SK-N-SH (cell line): ENCODE data around the gene RADIL. TPM values are rescaled to one million over a fixed set of nuclear protein-coding genes. Genes with fewer than 3 reads are reported as not detected.

ENCODE experiments used
- CTCF ChIA-PET: fragments of 300-600, 350-600 bp; formaldehyde crosslinking; extraction: SDS; loops from one replicate; lab custom pipeline; 2021; lab: Yijun Ruan, JAX
- POLR2A ChIA-PET: fragments of 350-600 bp; sonication (Branson Sonifier 250); formaldehyde crosslinking; extraction: SDS; loops from one replicate; lab custom pipeline; 2020; ENCODE audit warnings: antibody characterized with exemption, inconsistent platforms; lab: Yijun Ruan, JAX
- DNase-seq: peaks from one replicate; pipeline ENCODE4 v3.0.0; 2012
- H2AFZ ChIP-seq: fragments of 200-600 bp; sonication (generic); 2 replicates; pipeline ENCODE4 v1.8.1; 2016; ENCODE audit warnings: antibody characterized with exemption, mild to moderate bottlenecking, low read depth
- H3F3A ChIP-seq: fragments of 200-600 bp; sonication (generic); replicated peaks from 2 replicates; pipeline ENCODE3; 2016; ENCODE audit warnings: antibody characterized with exemption, mild to moderate bottlenecking; ENCODE audit not compliant: insufficient read depth
- H3K27ac ChIP-seq, 2 experiments: fragments of 200-500 bp in 1 of 2; fragments of 200-600 bp in 1 of 2; sonication (Bioruptor generic) in 1 of 2; sonication (generic), shearing (Covaris generic) in 1 of 2; 2 replicates each; pipeline versions ENCODE4 v1.5.1 to v1.6.1; 2014 to 2016; ENCODE audit warnings: low read depth in 2 of 2, inconsistent platforms in 1 of 2, low read length in 1 of 2, mild to moderate bottlenecking in 1 of 2, mixed read lengths in 1 of 2
- H3K27me3 ChIP-seq: fragments of 200-600 bp; sonication (generic), shearing (Covaris generic); 2 replicates; pipeline ENCODE4 v1.6.1; 2016; ENCODE audit warnings: mixed run types; ENCODE audit not compliant: insufficient read depth
- H3K36me3 ChIP-seq, 2 experiments: fragments of 200-500 bp in 1 of 2; fragments of 200-600 bp in 1 of 2; sonication (Bioruptor generic) in 1 of 2; sonication (generic) in 1 of 2; replicated peaks in 1 of 2; 2 replicates each; pipeline versions ENCODE3 to v1.5.1; 2014 to 2016; ENCODE audit warnings: low read length in 1 of 2, mild to moderate bottlenecking in 1 of 2; ENCODE audit not compliant: insufficient read depth in 2 of 2, control insufficient read depth in 1 of 2
- H3K4me1 ChIP-seq, 2 experiments: fragments of 200-500 bp in 1 of 2; fragments of 200-600 bp in 1 of 2; sonication (Bioruptor generic) in 1 of 2; sonication (generic), shearing (Covaris generic) in 1 of 2; 2 replicates each; pipeline versions ENCODE4 v1.5.1 to v1.6.1; 2014 to 2016; ENCODE audit warnings: low read depth in 1 of 2, low read length in 1 of 2, mixed run types in 1 of 2; ENCODE audit not compliant: insufficient read depth in 2 of 2, control insufficient read depth in 1 of 2
- H3K4me2 ChIP-seq: fragments of 200-600 bp; sonication (generic), shearing (Covaris generic); 2 replicates; pipeline ENCODE4 v1.6.1; 2017; ENCODE audit warnings: mixed run types
- H3K4me3 ChIP-seq, 2 experiments: fragments of 200-500 bp in 1 of 2; fragments of 200-600 bp in 1 of 2; sonication (Bioruptor generic) in 1 of 2; sonication (generic), shearing (Covaris generic) in 1 of 2; 2 replicates each; pipeline versions ENCODE4 v1.5.1 to v1.8.1; 2014 to 2016; ENCODE audit warnings: low read depth in 2 of 2, inconsistent platforms in 1 of 2, low read length in 1 of 2, mild to moderate bottlenecking in 1 of 2, mixed read lengths in 1 of 2, moderate library complexity in 1 of 2
- H3K79me2 ChIP-seq: fragments of 200-600 bp; sonication (generic); 2 replicates; pipeline ENCODE4 v1.8.1; 2017; ENCODE audit warnings: mild to moderate bottlenecking; ENCODE audit not compliant: insufficient read depth
- H3K9ac ChIP-seq: fragments of 200-600 bp; sonication (generic); 2 replicates; pipeline ENCODE4 v1.6.1; 2017; ENCODE audit warnings: mixed run types
- H3K9me2 ChIP-seq: fragments of 200-600 bp; sonication (generic); 2 replicates; pipeline ENCODE4 v1.6.1; 2017; ENCODE audit warnings: mixed run types
- H3K9me3 ChIP-seq: fragments of 200-600 bp; sonication (generic); 2 replicates; pipeline ENCODE4 v1.6.1; 2017; ENCODE audit warnings: mixed run types, mild to moderate bottlenecking, moderate library complexity
- H4K20me1 ChIP-seq: fragments of 200-600 bp; sonication (generic); 2 replicates; pipeline ENCODE4 v1.6.1; 2017; ENCODE audit warnings: mild to moderate bottlenecking, mixed run types; ENCODE audit not compliant: insufficient read depth
- CHD2 ChIP-seq: fragments of 150-350 bp; IDR thresholded peaks from 2 replicates; pipeline ENCODE4 v1.6.1; 2018; ENCODE audit warnings: low read length; ENCODE audit not compliant: partially characterized antibody
- FOXJ3 ChIP-seq: sonication (generic); formaldehyde crosslinking; IDR thresholded peaks from 2 replicates; pipeline ENCODE4 v1.5.1; 2020; ENCODE audit warnings: mild to moderate bottlenecking, missing genetic modification reagents
- GABPA ChIP-seq: IDR thresholded peaks from 2 replicates; pipeline ENCODE4 v1.4.0; 2012; ENCODE audit warnings: low read depth, mild to moderate bottlenecking
- IRF3 ChIP-seq: fragments of 150-350 bp; IDR thresholded peaks from 2 replicates; pipeline ENCODE4 v1.6.1; 2016; ENCODE audit warnings: mild to moderate bottlenecking, low read depth, low read length
- MEF2A ChIP-seq: IDR thresholded peaks from 2 replicates; pipeline ENCODE4 v1.4.0; 2012; ENCODE audit warnings: low read depth, borderline replicate concordance
- RXRA ChIP-seq: IDR thresholded peaks from 2 replicates; pipeline ENCODE4 v1.4.0; 2012; ENCODE audit warnings: low read depth, mild to moderate bottlenecking, borderline replicate concordance
- SMC3 ChIP-seq: IDR thresholded peaks from 2 replicates; pipeline ENCODE4 v1.6.1; 2012; ENCODE audit warnings: low read depth, low read length, improper control_type of control experiment
- ZBTB33 ChIP-seq: IDR thresholded peaks from 2 replicates; pipeline ENCODE4 v1.4.0; 2012; ENCODE audit warnings: low read depth, borderline replicate concordance
- WGBS: methylation state at CpG from one replicate; pipeline ENCODE4 v1.1.6; 2017; ENCODE audit warnings: low lambda C conversion rate; 5-methylcytosine and 5-hydroxymethylcytosine counted together
- polyA plus RNA-seq, 3 experiments: library from polyadenylated mRNA; depleted of rRNA; stranded (reverse); fragments of >200 nt; gene quantifications; 2 replicates each; pipeline ENCODE4 v1.2.3, GENCODE V29; 2012
- TF ChIP-seq, protein P1 (sequence below): IDR thresholded peaks from 2 replicates; pipeline ENCODE4; 2012
- TF ChIP-seq, protein P2 (sequence below): IDR thresholded peaks from 2 replicates; pipeline ENCODE4 v1.4.0; 2012; ENCODE audit warnings: low read depth, borderline replicate concordance
- TF ChIP-seq, protein P3 (sequence below): IDR thresholded peaks from 2 replicates; pipeline ENCODE4 v1.6.1; 2012; ENCODE audit warnings: mild to moderate bottlenecking, low read depth, low read length, moderate library complexity
- TF ChIP-seq, protein P4 (sequence below): fragments of 150-350 bp; IDR thresholded peaks from 2 replicates; pipeline ENCODE4 v1.6.1; 2017; ENCODE audit warnings: antibody characterized with exemption, low read length, low read depth, borderline replicate concordance

RADIL gene
- polyA plus RNA-seq, 1 of the 3 experiments (the other 2 are of a cell fraction): 4.3 TPM

DNA sequence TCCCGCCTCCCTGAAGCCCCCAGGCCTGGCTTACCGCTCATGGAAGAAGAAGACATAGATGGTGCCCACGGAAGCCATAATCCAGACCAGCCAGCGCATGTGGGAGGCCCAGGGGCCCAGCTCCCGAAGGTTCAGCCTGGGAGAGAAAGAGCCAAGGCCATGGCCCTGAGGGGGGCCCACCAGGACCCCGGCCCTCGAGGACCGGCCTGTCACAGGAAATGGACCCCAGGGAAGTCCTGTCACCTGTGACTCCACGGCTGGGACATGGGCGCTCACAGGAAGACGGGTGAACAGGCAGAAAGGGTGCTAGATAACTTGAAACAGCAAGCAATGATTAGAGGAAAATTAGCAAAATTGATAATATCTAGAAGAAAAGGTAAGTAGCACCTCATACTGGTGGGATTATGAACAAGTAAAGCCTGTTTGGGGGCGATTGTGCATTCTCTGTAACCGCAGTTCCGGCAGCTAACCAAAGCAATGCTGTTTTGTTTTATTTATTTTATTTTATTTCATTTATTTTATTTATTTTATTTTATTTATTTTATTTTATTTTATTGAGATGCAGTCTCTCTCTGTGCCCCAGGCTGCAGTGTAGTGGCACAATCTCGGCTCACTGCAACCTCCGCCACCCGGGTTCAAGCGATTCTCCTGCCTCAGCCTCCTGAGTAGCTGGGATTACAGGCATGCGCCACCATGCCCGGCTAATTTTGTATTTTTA, 27.8 kb upstream of the RADIL start:
- no peaks in the 10 kb centered on the region for H3F3A ChIP-seq
- no peak for DNase-seq
- H4K20me1 ChIP-seq: no peaks in the 10 kb centered on the region
- no peaks in the 10 kb centered on the region for H3K9me2 ChIP-seq
- no peak overlapping the region for H2AFZ ChIP-seq
- H3K4me3 ChIP-seq: no peak overlapping the region
- H3K4me2 ChIP-seq: no peak overlapping the region
- TF ChIP-seq CHD2 (no peak), IRF3 (no peak), GABPA (no peak), SMC3 (no peak)
- TF ChIP-seq, protein P1, sequence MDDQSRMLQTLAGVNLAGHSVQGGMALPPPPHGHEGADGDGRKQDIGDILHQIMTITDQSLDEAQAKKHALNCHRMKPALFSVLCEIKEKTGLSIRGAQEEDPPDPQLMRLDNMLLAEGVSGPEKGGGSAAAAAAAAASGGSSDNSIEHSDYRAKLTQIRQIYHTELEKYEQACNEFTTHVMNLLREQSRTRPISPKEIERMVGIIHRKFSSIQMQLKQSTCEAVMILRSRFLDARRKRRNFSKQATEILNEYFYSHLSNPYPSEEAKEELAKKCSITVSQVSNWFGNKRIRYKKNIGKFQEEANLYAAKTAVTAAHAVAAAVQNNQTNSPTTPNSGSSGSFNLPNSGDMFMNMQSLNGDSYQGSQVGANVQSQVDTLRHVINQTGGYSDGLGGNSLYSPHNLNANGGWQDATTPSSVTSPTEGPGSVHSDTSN: no peak
- TF ChIP-seq, protein P2, sequence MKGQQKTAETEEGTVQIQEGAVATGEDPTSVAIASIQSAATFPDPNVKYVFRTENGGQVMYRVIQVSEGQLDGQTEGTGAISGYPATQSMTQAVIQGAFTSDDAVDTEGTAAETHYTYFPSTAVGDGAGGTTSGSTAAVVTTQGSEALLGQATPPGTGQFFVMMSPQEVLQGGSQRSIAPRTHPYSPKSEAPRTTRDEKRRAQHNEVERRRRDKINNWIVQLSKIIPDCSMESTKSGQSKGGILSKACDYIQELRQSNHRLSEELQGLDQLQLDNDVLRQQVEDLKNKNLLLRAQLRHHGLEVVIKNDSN: no peak
- H3K36me3 ChIP-seq: no peaks in the 10 kb centered on the region
- no peak overlapping the region for H3K9ac ChIP-seq
- ChIA-PET CTCF (interaction anchor here (1.9 kb wide), 1 partner anchor 28 kb away, joined by 9 read pairs; the partner anchor contains the start of gene RADIL), POLR2A (no interaction called here)
- 68% methylated on average over 20 of the region's 20 CpGs for WGBS
- no peaks in the 10 kb centered on the region for H3K4me1 ChIP-seq
- H3K27ac ChIP-seq: no peak overlapping the region
- no peaks in the 10 kb centered on the region for H3K27me3 ChIP-seq
- H3K9me3 ChIP-seq: no peaks in the 10 kb centered on the region
- H3K79me2 ChIP-seq: no peaks in the 10 kb centered on the region

DNA sequence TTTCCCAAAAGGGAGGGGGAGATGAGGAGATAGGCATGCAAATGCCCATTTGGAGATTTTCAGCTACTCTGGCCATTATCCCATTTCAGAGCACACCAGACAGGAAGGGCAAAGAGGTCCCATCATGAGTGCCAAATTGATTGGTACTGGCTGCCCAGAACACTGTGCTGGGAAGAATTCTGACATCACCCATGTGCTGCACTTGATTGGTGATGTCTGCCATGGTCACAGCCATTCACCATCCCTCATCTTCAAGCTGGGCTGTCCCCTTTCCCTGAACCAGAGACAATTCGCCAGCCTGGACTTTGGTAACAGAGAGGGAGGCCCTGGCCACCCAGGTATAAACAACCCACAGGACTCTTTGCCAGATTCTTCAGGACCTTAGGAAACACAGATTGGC, 23.2 kb upstream of the RADIL start:
- H2AFZ ChIP-seq: no peak overlapping the region
- POLR2A ChIA-PET: no interaction called here
- no peaks in the 10 kb centered on the region for H3K9me3 ChIP-seq
- no peaks in the 10 kb centered on the region for H3F3A ChIP-seq
- WGBS: 56% methylated on average over 1 of the region's 1 CpG
- peaks cover 0 to 2% of the 10 kb centered on the region in 2 experiments; a peak in 1 of 4 replicates for H3K4me1 ChIP-seq
- no peak for DNase-seq
- H3K36me3 ChIP-seq: no peaks in the 10 kb centered on the region
- no peak overlapping the region for H3K4me3 ChIP-seq
- CTCF ChIA-PET: interaction anchor here (1.1 kb wide), 2 partner anchors 24 to 47 kb away, joined by 3 read pairs; no protein-coding TSS in a partner anchor
- H4K20me1 ChIP-seq: no peaks in the 10 kb centered on the region
- no peak overlapping the region for H3K27ac ChIP-seq
- TF ChIP-seq SMC3 (no peak), ZBTB33 (no peak), MEF2A (no peak), RXRA (no peak), FOXJ3 (CRISPR knock-in tag) (no peak)
- TF ChIP-seq, protein P3, sequence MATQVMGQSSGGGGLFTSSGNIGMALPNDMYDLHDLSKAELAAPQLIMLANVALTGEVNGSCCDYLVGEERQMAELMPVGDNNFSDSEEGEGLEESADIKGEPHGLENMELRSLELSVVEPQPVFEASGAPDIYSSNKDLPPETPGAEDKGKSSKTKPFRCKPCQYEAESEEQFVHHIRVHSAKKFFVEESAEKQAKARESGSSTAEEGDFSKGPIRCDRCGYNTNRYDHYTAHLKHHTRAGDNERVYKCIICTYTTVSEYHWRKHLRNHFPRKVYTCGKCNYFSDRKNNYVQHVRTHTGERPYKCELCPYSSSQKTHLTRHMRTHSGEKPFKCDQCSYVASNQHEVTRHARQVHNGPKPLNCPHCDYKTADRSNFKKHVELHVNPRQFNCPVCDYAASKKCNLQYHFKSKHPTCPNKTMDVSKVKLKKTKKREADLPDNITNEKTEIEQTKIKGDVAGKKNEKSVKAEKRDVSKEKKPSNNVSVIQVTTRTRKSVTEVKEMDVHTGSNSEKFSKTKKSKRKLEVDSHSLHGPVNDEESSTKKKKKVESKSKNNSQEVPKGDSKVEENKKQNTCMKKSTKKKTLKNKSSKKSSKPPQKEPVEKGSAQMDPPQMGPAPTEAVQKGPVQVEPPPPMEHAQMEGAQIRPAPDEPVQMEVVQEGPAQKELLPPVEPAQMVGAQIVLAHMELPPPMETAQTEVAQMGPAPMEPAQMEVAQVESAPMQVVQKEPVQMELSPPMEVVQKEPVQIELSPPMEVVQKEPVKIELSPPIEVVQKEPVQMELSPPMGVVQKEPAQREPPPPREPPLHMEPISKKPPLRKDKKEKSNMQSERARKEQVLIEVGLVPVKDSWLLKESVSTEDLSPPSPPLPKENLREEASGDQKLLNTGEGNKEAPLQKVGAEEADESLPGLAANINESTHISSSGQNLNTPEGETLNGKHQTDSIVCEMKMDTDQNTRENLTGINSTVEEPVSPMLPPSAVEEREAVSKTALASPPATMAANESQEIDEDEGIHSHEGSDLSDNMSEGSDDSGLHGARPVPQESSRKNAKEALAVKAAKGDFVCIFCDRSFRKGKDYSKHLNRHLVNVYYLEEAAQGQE: no peak
- TF ChIP-seq, protein P4, sequence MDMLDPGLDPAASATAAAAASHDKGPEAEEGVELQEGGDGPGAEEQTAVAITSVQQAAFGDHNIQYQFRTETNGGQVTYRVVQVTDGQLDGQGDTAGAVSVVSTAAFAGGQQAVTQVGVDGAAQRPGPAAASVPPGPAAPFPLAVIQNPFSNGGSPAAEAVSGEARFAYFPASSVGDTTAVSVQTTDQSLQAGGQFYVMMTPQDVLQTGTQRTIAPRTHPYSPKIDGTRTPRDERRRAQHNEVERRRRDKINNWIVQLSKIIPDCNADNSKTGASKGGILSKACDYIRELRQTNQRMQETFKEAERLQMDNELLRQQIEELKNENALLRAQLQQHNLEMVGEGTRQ: no peak
- peaks cover 4% of the 10 kb centered on the region; the same call in 1 of the 2 replicates for H3K27me3 ChIP-seq
- H3K4me2 ChIP-seq: no peak overlapping the region
- no peaks in the 10 kb centered on the region for H3K9me2 ChIP-seq
- H3K79me2 ChIP-seq: no peaks in the 10 kb centered on the region
- H3K9ac ChIP-seq: no peak overlapping the region
